Immature natural killer cell (primary cell): ENCODE measurements around the gene PYCR2. TPM values are rescaled to one million over a fixed set of nuclear protein-coding genes. Genes with fewer than 3 reads are reported as not detected.

ENCODE experiments used
- polyA plus RNA-seq, 3 donors: library from polyadenylated mRNA; unstranded; fragments of 300-500 nt; fragmentation: Illumina TruSeq; gene quantifications; one replicate each; pipeline ENCODE4 v1.2.3, GENCODE V29; 2021

Gene PYCR2
- polyA plus RNA-seq, 3 donors from 2014 or later: 62.0 to 106 (median 72.0) TPM

Other genes with a start within 250 kb of the PYCR2 start
- 100 to 1,000 TPM; 300 to 594 (median 317) TPM for gene SRP9, start 146.4 kb downstream of the PYCR2 start, polyA plus RNA-seq
- gene EPHX1, start 114.1 kb downstream of the PYCR2 start, polyA plus RNA-seq: 1 to 10 TPM in 2 of 3 donors, under 1 TPM in 1; 0.86 to 2.4 (median 1.5) TPM
- gene TMEM63A, start 41.9 kb downstream of the PYCR2 start, polyA plus RNA-seq: 10 to 100 TPM; 10.1 to 27.4 (median 11.1) TPM
- not detected for gene LEFTY1, start 35.1 kb downstream of the PYCR2 start, polyA plus RNA-seq
- gene LEFTY2, start 17.0 kb upstream of the PYCR2 start, polyA plus RNA-seq: not detected
- gene SDE2, start 75.1 kb upstream of the PYCR2 start, polyA plus RNA-seq: 10 to 100 TPM; 13.5 to 18.9 (median 15.8) TPM
- gene H3-3A, start 138.5 kb upstream of the PYCR2 start, polyA plus RNA-seq: 1,000 to 10,000 TPM in 1 of 3 donors, 100 to 1,000 TPM in 2; 850 to 1,086 (median 967) TPM